ENCODE data around the gene ADPRS. TPM values are rescaled to one million over a fixed set of nuclear protein-coding genes. Genes with fewer than 3 reads are reported as not detected.

Gene ADPRS
- total and polyA plus RNA-seq, 9 of the 15 experiments (the other 6 are each of a cell fraction or from before 2014, with no cell fraction given), result 5.9 to 40.0 (median 27.4) TPM

- TF ChIP-seq ZNF436 (CRISPR knock-in tag; IDR thresholded peaks at IDR 0.05) (no peak), SREBF1 (IDR thresholded peaks at IDR 0.05; ENCODE audit: borderline replicate concordance, low read depth, low read length) (no peak), EP400 (IDR thresholded peaks at IDR 0.05) (no peak), EZH2 (IDR thresholded peaks at IDR 0.05; ENCODE audit: borderline replicate concordance, low read depth, low read length) (no peak), GTF2F1 (IDR thresholded peaks at IDR 0.05; ENCODE audit: low read depth, low read length) (no peak), AFF1 (IDR thresholded peaks at IDR 0.05; ENCODE audit: low read depth in 1 of 2, partially characterized antibody in 2 of 2) (no peak), BHLHE40 (IDR thresholded peaks at IDR 0.05; ENCODE audit: low read length) (0 out of 2 replicates have a peak, but pooled peaks have one; percentile 7), CBFB (CRISPR knock-in tag; IDR thresholded peaks at IDR 0.05) (no peak), KAT7 (CRISPR knock-in tag; IDR thresholded peaks at IDR 0.05; ENCODE audit: borderline replicate concordance) (no peak), POLR2B (IDR thresholded peaks at IDR 0.05; ENCODE audit: low read depth, partially characterized antibody) (no peak), TCF7 (IDR thresholded peaks at IDR 0.05; ENCODE audit: borderline replicate concordance) (no peak), ZBTB7A (IDR thresholded peaks at IDR 0.05; ENCODE audit: borderline replicate concordance, control insufficient read depth, low read depth, low read length) (peak; percentile 30; the same call in 1 of the 2 replicates), JUND (IDR thresholded peaks at IDR 0.05; ENCODE audit: borderline replicate concordance, low read depth, low read length) (no peak), JUND (tag; IDR thresholded peaks at IDR 0.05; ENCODE audit: borderline replicate concordance, low read depth, low read length) (no peak), USF2 (CRISPR knock-in tag; IDR thresholded peaks at IDR 0.05) (no peak), ZNF23 (CRISPR knock-in tag; IDR thresholded peaks at IDR 0.05) (no peak), BRF2 (IDR thresholded peaks at IDR 0.05; ENCODE audit: borderline replicate concordance, insufficient read depth, insufficient read length) (no peak), ATF7 (IDR thresholded peaks at IDR 0.05) (no peak), RBM39 (optimal IDR thresholded peaks at IDR 0.05; ENCODE audit: low read depth, low read length) (no peak), SP2 (IDR thresholded peaks at IDR 0.05; ENCODE audit: extremely low read depth, low read depth, low read length, poor library complexity, severe bottlenecking) (no peak)
Measured at GRCh38 chr1:36128126-36128904, 39.6 kb downstream of the ADPRS start (continued).
